Measurements from ENCODE around the gene PCED1B.
"Not testable (repeated sequence)": the region's sequence is repeated elsewhere in the genome, so short reads cannot be mapped to it uniquely, and the experiment has no call there.

PCED1B gene

DNA sequence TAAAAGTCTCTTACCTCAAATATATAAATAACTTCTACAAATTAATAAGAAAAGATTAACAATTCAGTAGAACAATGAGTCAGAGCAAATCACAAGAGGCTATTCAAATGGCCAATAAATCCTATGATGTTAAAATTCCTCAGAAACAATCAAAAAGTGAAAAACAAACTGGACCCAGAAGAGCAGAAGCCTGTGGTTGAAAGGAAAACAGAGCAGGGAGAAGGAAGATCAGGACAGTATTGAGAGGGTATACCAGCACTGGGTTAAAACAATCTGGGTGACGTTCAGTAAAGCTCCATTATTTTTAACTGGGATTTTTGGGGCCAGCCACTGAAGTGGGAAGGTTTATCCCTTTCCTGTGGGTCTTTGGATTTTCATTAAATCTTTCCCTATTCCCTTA lies 39.7 kb upstream of the PCED1B start:
- no peak overlapping the region for H3K4me3 ChIP-seq (ENCODE audit: severe bottlenecking)

DNA sequence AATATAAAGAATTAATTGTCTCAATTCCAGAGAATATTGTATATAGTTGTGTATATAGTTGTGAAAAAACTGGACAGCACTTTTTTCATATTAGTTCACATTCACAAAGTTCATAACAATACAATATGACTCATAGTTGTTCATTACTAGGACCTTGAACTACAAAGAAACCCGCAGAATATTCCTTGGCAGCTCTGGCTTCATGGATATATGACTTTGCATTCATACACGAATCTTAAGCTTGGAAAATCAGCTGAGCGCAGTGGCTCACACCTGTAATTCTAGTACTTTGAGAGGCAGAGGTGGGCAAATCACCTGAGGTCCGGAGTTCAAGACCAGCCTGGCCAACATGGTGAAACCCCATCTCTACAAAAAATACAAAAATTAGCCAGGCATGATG lies 38.1 kb upstream of the PCED1B start:
- ATAC-seq (ENCODE audit: low read depth), result no peak
- no peak overlapping the region for H3K27ac ChIP-seq (ENCODE audit: poor library complexity, severe bottlenecking)
- H3K4me1 ChIP-seq (ENCODE audit: insufficient read depth, poor library complexity, severe bottlenecking), result peaks cover 5% of the 10 kb centered on the region

More for the DNA sequence above, 39.7 kb upstream of the PCED1B start:
- ATAC-seq (ENCODE audit: low read depth), result no peak
- no peaks in the 10 kb centered on the region for H3K9me3 ChIP-seq (ENCODE audit: severe bottlenecking)
- H3K36me3 ChIP-seq (ENCODE audit: low read depth), result no peaks in the 10 kb centered on the region
- H3K27me3 ChIP-seq (ENCODE audit: insufficient read depth, poor library complexity, severe bottlenecking), result no peaks in the 10 kb centered on the region
- H3K27ac ChIP-seq (ENCODE audit: poor library complexity, severe bottlenecking), result no peak overlapping the region
- DNase-seq (ENCODE audit: low spot score), result no peak
- TF ChIP-seq, protein P1, sequence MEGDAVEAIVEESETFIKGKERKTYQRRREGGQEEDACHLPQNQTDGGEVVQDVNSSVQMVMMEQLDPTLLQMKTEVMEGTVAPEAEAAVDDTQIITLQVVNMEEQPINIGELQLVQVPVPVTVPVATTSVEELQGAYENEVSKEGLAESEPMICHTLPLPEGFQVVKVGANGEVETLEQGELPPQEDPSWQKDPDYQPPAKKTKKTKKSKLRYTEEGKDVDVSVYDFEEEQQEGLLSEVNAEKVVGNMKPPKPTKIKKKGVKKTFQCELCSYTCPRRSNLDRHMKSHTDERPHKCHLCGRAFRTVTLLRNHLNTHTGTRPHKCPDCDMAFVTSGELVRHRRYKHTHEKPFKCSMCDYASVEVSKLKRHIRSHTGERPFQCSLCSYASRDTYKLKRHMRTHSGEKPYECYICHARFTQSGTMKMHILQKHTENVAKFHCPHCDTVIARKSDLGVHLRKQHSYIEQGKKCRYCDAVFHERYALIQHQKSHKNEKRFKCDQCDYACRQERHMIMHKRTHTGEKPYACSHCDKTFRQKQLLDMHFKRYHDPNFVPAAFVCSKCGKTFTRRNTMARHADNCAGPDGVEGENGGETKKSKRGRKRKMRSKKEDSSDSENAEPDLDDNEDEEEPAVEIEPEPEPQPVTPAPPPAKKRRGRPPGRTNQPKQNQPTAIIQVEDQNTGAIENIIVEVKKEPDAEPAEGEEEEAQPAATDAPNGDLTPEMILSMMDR (IDR thresholded peaks at IDR 0.05; ENCODE audit: poor library complexity, severe bottlenecking), result no peak
- H3K4me1 ChIP-seq (ENCODE audit: insufficient read depth, poor library complexity, severe bottlenecking), result peaks cover 9% of the 10 kb centered on the region

GRCh38 chr12:47048541-47048940 lies 30.9 kb upstream of the PCED1B start:
- Histone ChIP-seq H3K36me3 (ENCODE audit: low read depth) (no peaks in the 10 kb centered on the region), H3K4me3 (ENCODE audit: severe bottlenecking) (no peak overlapping the region), H3K27ac (ENCODE audit: poor library complexity, severe bottlenecking) (no peak overlapping the region), H3K27me3 (ENCODE audit: insufficient read depth, poor library complexity, severe bottlenecking) (no peaks in the 10 kb centered on the region), H3K9me3 (ENCODE audit: severe bottlenecking) (no peaks in the 10 kb centered on the region), H3K4me1 (ENCODE audit: insufficient read depth, poor library complexity, severe bottlenecking) (no peaks in the 10 kb centered on the region)
- ATAC-seq (ENCODE audit: low read depth), result no peak
- TF ChIP-seq, protein P1 (IDR thresholded peaks at IDR 0.05; ENCODE audit: poor library complexity, severe bottlenecking), result no peak
- DNase-seq (ENCODE audit: low spot score), result no peak

More for the DNA sequence above, 38.1 kb upstream of the PCED1B start:
- Histone ChIP-seq H3K36me3 (ENCODE audit: low read depth) (no peaks in the 10 kb centered on the region), H3K27me3 (ENCODE audit: insufficient read depth, poor library complexity, severe bottlenecking) (no peaks in the 10 kb centered on the region), H3K4me3 (ENCODE audit: severe bottlenecking) (no peak overlapping the region), H3K9me3 (ENCODE audit: severe bottlenecking) (no peaks in the 10 kb centered on the region)
- DNase-seq (ENCODE audit: low spot score), result no peak
- TF ChIP-seq, protein P1 (IDR thresholded peaks at IDR 0.05; ENCODE audit: poor library complexity, severe bottlenecking), result no peak

DNA sequence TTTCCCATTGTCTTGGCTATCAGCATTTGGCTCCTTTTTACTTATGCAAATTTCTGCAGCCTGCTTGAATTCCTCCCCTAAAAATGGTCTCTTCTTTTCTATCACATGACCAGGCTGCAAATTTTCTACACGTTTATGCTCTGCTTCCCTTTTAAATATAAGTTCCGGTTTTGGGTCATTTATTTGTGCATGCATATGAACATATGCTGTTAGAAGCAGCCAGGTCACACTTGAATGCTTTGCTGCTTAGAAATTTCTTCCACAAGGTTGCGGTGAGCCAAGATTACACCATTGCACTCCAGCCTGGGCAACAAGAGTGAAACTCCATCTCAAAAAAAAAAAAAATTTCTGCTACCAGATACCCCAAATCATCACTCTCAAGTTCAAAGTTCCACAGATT lies 28.1 kb upstream of the PCED1B start:
- not testable (repeated sequence) for H3K9me3 ChIP-seq (ENCODE audit: severe bottlenecking); H3K27ac ChIP-seq (ENCODE audit: poor library complexity, severe bottlenecking); H3K36me3 ChIP-seq (ENCODE audit: low read depth); H3K27me3 ChIP-seq (ENCODE audit: insufficient read depth, poor library complexity, severe bottlenecking); H3K4me1 ChIP-seq (ENCODE audit: insufficient read depth, poor library complexity, severe bottlenecking); H3K4me3 ChIP-seq (ENCODE audit: severe bottlenecking); DNase-seq (ENCODE audit: low spot score); ATAC-seq (ENCODE audit: low read depth)

GRCh38 chr12:47052274-47052673 lies 27.1 kb upstream of the PCED1B start:
- no peak overlapping the region for H3K4me3 ChIP-seq (ENCODE audit: severe bottlenecking)
- H3K27ac ChIP-seq (ENCODE audit: poor library complexity, severe bottlenecking), result no peak overlapping the region
- H3K4me1 ChIP-seq (ENCODE audit: insufficient read depth, poor library complexity, severe bottlenecking), result no peaks in the 10 kb centered on the region
- DNase-seq (ENCODE audit: low spot score) (no peak), ATAC-seq (ENCODE audit: low read depth) (no peak)
- H3K27me3 ChIP-seq (ENCODE audit: insufficient read depth, poor library complexity, severe bottlenecking), result no peaks in the 10 kb centered on the region
- no peaks in the 10 kb centered on the region for H3K9me3 ChIP-seq (ENCODE audit: severe bottlenecking)
- H3K36me3 ChIP-seq (ENCODE audit: low read depth), result no peaks in the 10 kb centered on the region
- TF ChIP-seq, protein P1 (IDR thresholded peaks at IDR 0.05; ENCODE audit: poor library complexity, severe bottlenecking), result no peak

All from RWPE2 (cell line).